CD4-positive, alpha-beta T cell treated with Interleukin-6 at 100 ng/mL for 8 hours (primary cell): ENCODE data around the gene MAOB.
A peak's percentile ranks its signal among the peaks of the same experiment; 100 is the strongest.
"Not testable (repeated sequence)": the region's sequence is repeated elsewhere in the genome, so short reads cannot be mapped to it uniquely, and the experiment has no call there.

Experiments used
- DNase-seq: peaks from one replicate; pipeline ENCODE4 v3.0.0-alpha.2; 2020; ENCODE audit warnings: mixed read lengths, low spot score

The MAOB gene

GRCh38 chrX:43753637-43754036 is 128.6 kb downstream of the MAOB start:
- no peak for DNase-seq

GRCh38 chrX:43750248-43750676 is 132.0 kb downstream of the MAOB start:
- peak; percentile 49 for DNase-seq

- DNase-seq = no peak
These were observed 134.8 kb downstream of the MAOB start for GRCh38 chrX:43747476-43747875.

GRCh38 chrX:43745938-43746721 is 136.1 kb downstream of the MAOB start:
- DNase-seq = no peak

GRCh38 chrX:43744284-43744683 is 138.0 kb downstream of the MAOB start:
- DNase-seq = no peak

- no peak for DNase-seq
These were observed 139.0 kb downstream of the MAOB start for GRCh38 chrX:43743100-43743822.

- DNase-seq = no peak
These were observed 140.2 kb downstream of the MAOB start for GRCh38 chrX:43741843-43742573.

GRCh38 chrX:43735957-43736356 is 146.3 kb downstream of the MAOB start:
- no peak for DNase-seq

GRCh38 chrX:43735534-43735933 is 146.7 kb downstream of the MAOB start:
- DNase-seq = no peak

- DNase-seq = no peak
These were observed 147.8 kb downstream of the MAOB start for GRCh38 chrX:43734444-43734843.

- DNase-seq = no peak
These were observed 148.6 kb downstream of the MAOB start for GRCh38 chrX:43733699-43734098.

GRCh38 chrX:43731086-43731485 is 151.2 kb downstream of the MAOB start:
- DNase-seq = no peak

- no peak for DNase-seq
These were observed 153.3 kb downstream of the MAOB start for GRCh38 chrX:43728966-43729365.

- DNase-seq = no peak
These were observed 154.2 kb downstream of the MAOB start for GRCh38 chrX:43728002-43728401.

- not testable (repeated sequence) for DNase-seq
These were observed 155.0 kb downstream of the MAOB start for GRCh38 chrX:43727254-43727653.

- not testable (repeated sequence) for DNase-seq
These were observed 157.0 kb downstream of the MAOB start for GRCh38 chrX:43725227-43725626.

GRCh38 chrX:43720961-43721360 is 161.3 kb downstream of the MAOB start:
- DNase-seq = no peak

GRCh38 chrX:43720082-43720481 is 162.2 kb downstream of the MAOB start:
- DNase-seq = no peak

- no peak for DNase-seq
These were observed 163.3 kb downstream of the MAOB start for GRCh38 chrX:43718956-43719355.

GRCh38 chrX:43718546-43718945 is 163.7 kb downstream of the MAOB start:
- DNase-seq = no peak

- DNase-seq = no peak
These were observed 164.2 kb downstream of the MAOB start for GRCh38 chrX:43718081-43718480.

- DNase-seq = no peak
These were observed 165.1 kb downstream of the MAOB start for GRCh38 chrX:43717161-43717560.

GRCh38 chrX:43716696-43717095 is 165.6 kb downstream of the MAOB start:
- no peak for DNase-seq
